ENCODE measurements around the gene CDHR2. TPM values are rescaled to one million over a fixed set of nuclear protein-coding genes. Genes with fewer than 3 reads are reported as not detected.

Gene CDHR2
- total RNA-seq, 1 experiment from 2014 or later: 0.63 TPM

GRCh38 chr5:176540956-176541337 lies 8.2 kb upstream of the CDHR2 start:
- CTCF ChIA-PET: interaction anchor here (1.3 to 3.6 kb wide), 2 partner anchors 56 to 135 kb away, joined by 4 to 16 read pairs; no protein-coding TSS in a partner anchor
- TF ChIP-seq, protein P1, sequence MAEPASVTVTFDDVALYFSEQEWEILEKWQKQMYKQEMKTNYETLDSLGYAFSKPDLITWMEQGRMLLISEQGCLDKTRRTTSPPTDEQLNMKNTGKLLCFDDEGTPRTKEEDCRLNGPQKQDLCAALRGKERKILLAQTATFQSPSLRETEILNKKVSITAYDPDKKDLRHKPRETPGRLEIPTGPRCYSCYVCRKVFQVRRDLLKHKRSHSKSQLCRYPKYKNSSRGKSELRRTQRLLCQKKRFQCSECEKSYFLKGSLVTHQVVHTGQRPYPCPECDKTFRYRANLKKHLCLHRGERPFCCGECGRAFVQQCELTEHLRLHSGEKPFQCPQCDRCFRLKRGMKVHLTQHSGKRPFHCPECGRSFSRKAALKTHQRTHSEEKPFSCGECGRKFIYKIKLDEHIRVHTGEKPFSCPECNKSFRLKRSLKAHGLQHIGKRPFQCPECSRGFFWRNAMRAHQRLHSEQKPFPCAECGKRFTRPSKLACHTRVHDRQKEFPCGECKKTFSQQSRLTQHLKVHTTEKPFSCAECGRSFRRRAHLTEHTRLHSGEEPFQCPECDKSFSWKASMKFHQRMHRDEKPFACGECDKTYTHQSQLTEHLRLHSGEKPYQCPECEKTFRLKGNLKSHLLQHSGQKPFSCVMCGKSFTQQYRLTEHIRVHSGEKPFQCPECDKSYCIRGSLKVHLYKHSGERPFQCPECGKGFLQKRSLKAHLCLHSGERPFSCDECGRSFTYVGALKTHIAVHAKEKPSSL (CRISPR knock-in tag; conservative IDR thresholded peaks at IDR 0.05): no peak
- TF ChIP-seq ZNF138 (CRISPR knock-in tag; conservative IDR thresholded peaks at IDR 0.05): no peak
- TF ChIP-seq NFYB (CRISPR knock-in tag; conservative IDR thresholded peaks at IDR 0.05; ENCODE audit: low read depth): no peak
- TF ChIP-seq ELF4 (CRISPR knock-in tag; IDR thresholded peaks at IDR 0.05; ENCODE audit: low read depth): no peak
- no peak for TF ChIP-seq ZBTB21 (CRISPR knock-in tag; IDR thresholded peaks at IDR 0.05; ENCODE audit: borderline replicate concordance)
- no peak for TF ChIP-seq RORB (CRISPR knock-in tag; IDR thresholded peaks at IDR 0.05)
- TF ChIP-seq MYBL2 (CRISPR knock-in tag; IDR thresholded peaks at IDR 0.05): no peak
- no peak for ATAC-seq
- no peaks in the 10 kb centered on the region for H3K36me3 Mint-ChIP-seq
- H3K9me3 Mint-ChIP-seq: no peaks in the 10 kb centered on the region
- H3K27me3 Mint-ChIP-seq (ENCODE audit: low read depth): no peaks in the 10 kb centered on the region
- 0 out of 2 replicates have a peak overlapping the region, but pooled peaks have one; percentile 83 for H3K4me3 Mint-ChIP-seq
- DNase-seq (ENCODE audit: low spot score): no peak
- peak overlapping the region; percentile 84 for H3K27ac Mint-ChIP-seq
- POLR2A ChIA-PET: no interaction called here
- H3K4me1 Mint-ChIP-seq: peaks cover 54% of the 10 kb centered on the region

DNA sequence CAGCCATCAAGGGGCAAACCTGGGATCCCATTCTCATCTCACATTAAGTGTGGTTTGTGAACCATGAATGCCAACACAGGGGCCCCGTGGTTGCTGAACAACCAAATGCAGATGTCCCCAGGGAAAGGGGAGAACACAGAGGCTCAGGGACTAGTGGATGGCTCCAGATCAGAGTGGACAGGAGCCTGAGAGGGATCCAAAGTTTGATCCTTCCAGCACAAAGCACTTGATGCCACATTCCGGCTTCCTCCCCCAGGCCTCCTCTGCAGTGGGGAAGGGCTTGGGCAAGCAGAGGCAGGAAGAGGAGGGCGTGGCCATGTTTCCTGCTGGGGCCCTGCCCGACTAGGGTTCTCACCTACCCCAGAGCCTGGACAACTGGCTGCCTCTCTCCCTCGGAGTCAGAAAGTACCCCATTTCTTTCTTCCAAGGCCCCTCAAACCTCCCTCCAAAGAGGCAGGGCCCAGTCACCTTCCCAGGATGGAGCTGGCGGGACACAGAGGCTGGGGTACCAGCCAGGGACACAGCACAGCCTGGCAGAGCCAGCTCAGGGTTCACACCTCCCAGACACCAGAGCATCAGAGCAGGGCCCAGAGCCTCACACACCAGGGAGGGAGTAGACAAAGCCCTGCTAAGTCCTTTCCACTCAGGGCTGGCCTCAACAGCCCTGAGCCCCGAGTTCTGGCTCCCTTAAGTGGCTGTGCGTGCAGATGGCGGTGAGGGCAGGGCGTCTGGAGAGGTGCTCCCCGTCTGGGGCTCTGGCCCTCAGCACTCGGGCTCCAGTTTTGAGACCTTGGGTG lies 7.6 kb upstream of the CDHR2 start:
- ATAC-seq (peak; percentile 18), DNase-seq (ENCODE audit: low spot score) (peak; percentile 81)
- ChIA-PET POLR2A (no interaction called here), CTCF (interaction anchor here (0.6 to 3.6 kb wide), 5 partner anchors 8 to 119 kb away, joined by 3 to 16 read pairs (median 7); partner anchors contain the start of gene FAF2)
- Mint-ChIP-seq H3K27ac (peak overlapping the region; percentile 92), H3K36me3 (no peaks in the 10 kb centered on the region), H3K9me3 (no peaks in the 10 kb centered on the region), H3K4me3 (peak overlapping the region; percentile 83), H3K4me1 (peaks cover 54% of the 10 kb centered on the region), H3K27me3 (ENCODE audit: low read depth) (no peaks in the 10 kb centered on the region)
- TF ChIP-seq ZNF532 (CRISPR knock-in tag; IDR thresholded peaks at IDR 0.05; ENCODE audit: borderline replicate concordance): no peak
- no peak for TF ChIP-seq GRHL2 (CRISPR knock-in tag; IDR thresholded peaks at IDR 0.05; ENCODE audit: insufficient replicate concordance, severe bottlenecking)
- TF ChIP-seq, protein P2, sequence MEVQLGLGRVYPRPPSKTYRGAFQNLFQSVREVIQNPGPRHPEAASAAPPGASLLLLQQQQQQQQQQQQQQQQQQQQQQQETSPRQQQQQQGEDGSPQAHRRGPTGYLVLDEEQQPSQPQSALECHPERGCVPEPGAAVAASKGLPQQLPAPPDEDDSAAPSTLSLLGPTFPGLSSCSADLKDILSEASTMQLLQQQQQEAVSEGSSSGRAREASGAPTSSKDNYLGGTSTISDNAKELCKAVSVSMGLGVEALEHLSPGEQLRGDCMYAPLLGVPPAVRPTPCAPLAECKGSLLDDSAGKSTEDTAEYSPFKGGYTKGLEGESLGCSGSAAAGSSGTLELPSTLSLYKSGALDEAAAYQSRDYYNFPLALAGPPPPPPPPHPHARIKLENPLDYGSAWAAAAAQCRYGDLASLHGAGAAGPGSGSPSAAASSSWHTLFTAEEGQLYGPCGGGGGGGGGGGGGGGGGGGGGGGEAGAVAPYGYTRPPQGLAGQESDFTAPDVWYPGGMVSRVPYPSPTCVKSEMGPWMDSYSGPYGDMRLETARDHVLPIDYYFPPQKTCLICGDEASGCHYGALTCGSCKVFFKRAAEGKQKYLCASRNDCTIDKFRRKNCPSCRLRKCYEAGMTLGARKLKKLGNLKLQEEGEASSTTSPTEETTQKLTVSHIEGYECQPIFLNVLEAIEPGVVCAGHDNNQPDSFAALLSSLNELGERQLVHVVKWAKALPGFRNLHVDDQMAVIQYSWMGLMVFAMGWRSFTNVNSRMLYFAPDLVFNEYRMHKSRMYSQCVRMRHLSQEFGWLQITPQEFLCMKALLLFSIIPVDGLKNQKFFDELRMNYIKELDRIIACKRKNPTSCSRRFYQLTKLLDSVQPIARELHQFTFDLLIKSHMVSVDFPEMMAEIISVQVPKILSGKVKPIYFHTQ (CRISPR knock-in tag; IDR thresholded peaks at IDR 0.05): no peak
- no peak for TF ChIP-seq FOXP1 (CRISPR knock-in tag; IDR thresholded peaks at IDR 0.05; ENCODE audit: borderline replicate concordance)
- TF ChIP-seq, protein P3, sequence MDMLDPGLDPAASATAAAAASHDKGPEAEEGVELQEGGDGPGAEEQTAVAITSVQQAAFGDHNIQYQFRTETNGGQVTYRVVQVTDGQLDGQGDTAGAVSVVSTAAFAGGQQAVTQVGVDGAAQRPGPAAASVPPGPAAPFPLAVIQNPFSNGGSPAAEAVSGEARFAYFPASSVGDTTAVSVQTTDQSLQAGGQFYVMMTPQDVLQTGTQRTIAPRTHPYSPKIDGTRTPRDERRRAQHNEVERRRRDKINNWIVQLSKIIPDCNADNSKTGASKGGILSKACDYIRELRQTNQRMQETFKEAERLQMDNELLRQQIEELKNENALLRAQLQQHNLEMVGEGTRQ (CRISPR knock-in tag; IDR thresholded peaks at IDR 0.05): no peak
- TF ChIP-seq ZNF121 (CRISPR knock-in tag; IDR thresholded peaks at IDR 0.05): no peak
- TF ChIP-seq GABPB1 (CRISPR knock-in tag; IDR thresholded peaks at IDR 0.05): peak; percentile 29; the same call in 1 of the 2 replicates
- TF ChIP-seq, protein P4, sequence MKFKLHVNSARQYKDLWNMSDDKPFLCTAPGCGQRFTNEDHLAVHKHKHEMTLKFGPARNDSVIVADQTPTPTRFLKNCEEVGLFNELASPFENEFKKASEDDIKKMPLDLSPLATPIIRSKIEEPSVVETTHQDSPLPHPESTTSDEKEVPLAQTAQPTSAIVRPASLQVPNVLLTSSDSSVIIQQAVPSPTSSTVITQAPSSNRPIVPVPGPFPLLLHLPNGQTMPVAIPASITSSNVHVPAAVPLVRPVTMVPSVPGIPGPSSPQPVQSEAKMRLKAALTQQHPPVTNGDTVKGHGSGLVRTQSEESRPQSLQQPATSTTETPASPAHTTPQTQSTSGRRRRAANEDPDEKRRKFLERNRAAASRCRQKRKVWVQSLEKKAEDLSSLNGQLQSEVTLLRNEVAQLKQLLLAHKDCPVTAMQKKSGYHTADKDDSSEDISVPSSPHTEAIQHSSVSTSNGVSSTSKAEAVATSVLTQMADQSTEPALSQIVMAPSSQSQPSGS (CRISPR knock-in tag; IDR thresholded peaks at IDR 0.05; ENCODE audit: borderline replicate concordance, low read depth): no peak
- TF ChIP-seq CREM (CRISPR knock-in tag; IDR thresholded peaks at IDR 0.05): 0 out of 2 replicates have a peak, but pooled peaks have one; percentile 31
- TF ChIP-seq, protein P5, sequence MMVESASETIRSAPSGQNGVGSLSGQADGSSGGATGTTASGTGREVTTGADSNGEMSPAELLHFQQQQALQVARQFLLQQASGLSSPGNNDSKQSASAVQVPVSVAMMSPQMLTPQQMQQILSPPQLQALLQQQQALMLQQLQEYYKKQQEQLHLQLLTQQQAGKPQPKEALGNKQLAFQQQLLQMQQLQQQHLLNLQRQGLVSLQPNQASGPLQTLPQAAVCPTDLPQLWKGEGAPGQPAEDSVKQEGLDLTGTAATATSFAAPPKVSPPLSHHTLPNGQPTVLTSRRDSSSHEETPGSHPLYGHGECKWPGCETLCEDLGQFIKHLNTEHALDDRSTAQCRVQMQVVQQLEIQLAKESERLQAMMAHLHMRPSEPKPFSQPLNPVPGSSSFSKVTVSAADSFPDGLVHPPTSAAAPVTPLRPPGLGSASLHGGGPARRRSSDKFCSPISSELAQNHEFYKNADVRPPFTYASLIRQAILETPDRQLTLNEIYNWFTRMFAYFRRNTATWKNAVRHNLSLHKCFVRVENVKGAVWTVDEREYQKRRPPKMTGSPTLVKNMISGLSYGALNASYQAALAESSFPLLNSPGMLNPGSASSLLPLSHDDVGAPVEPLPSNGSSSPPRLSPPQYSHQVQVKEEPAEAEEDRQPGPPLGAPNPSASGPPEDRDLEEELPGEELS (CRISPR knock-in tag; IDR thresholded peaks at IDR 0.05): no peak
- no peak for TF ChIP-seq ERG (CRISPR knock-in tag; IDR thresholded peaks at IDR 0.05)
